Activated CD8-positive, alpha-beta memory T cell treated with anti-CD3 and anti-CD28 coated beads for 4 hours (primary cell): Measurements from ENCODE around the gene RNF150.

Source experiments
- DNase-seq, 2 donors: peaks; one replicate each; pipeline ENCODE4 v3.0.0-alpha.2; 2020; ENCODE audit warnings: low read depth in 2 of 2

Gene RNF150

GRCh38 chr4:140865253-140866217 is 267.7 kb downstream of the RNF150 start:
- no peak for DNase-seq

GRCh38 chr4:140863197-140863596 is 270.1 kb downstream of the RNF150 start:
- DNase-seq: no peak

- DNase-seq: no peak
These were observed 271.2 kb downstream of the RNF150 start for GRCh38 chr4:140862177-140862442.

GRCh38 chr4:140861359-140862176 is 271.7 kb downstream of the RNF150 start:
- peak in 1 of 2 donors; percentile 11 for DNase-seq

GRCh38 chr4:140858897-140859296 is 274.4 kb downstream of the RNF150 start:
- DNase-seq: no peak

GRCh38 chr4:140857111-140857510 is 276.2 kb downstream of the RNF150 start:
- no peak for DNase-seq

- no peak for DNase-seq
These were observed 276.6 kb downstream of the RNF150 start for GRCh38 chr4:140856621-140857062.

- no peak for DNase-seq
These were observed 279.1 kb downstream of the RNF150 start for GRCh38 chr4:140854168-140854567.

GRCh38 chr4:140851804-140852203 is 281.5 kb downstream of the RNF150 start:
- DNase-seq: no peak

GRCh38 chr4:140851032-140851636 is 282.1 kb downstream of the RNF150 start:
- no peak for DNase-seq

GRCh38 chr4:140849526-140849925 is 283.7 kb downstream of the RNF150 start:
- no peak for DNase-seq

- DNase-seq: no peak
These were observed 286.5 kb downstream of the RNF150 start for GRCh38 chr4:140846736-140847135.

- DNase-seq: no peak
These were observed 289.2 kb downstream of the RNF150 start for GRCh38 chr4:140844061-140844460.

- no peak for DNase-seq
These were observed 292.1 kb downstream of the RNF150 start for GRCh38 chr4:140841186-140841585.

GRCh38 chr4:140839888-140840790 is 293.1 kb downstream of the RNF150 start:
- no peak for DNase-seq

- no peak for DNase-seq
These were observed 293.9 kb downstream of the RNF150 start for GRCh38 chr4:140839406-140839805.

GRCh38 chr4:140837736-140838135 is 295.5 kb downstream of the RNF150 start:
- no peak for DNase-seq

- no peak for DNase-seq
These were observed 298.3 kb downstream of the RNF150 start for GRCh38 chr4:140834839-140835495.

GRCh38 chr4:140833280-140833679 is 300.0 kb downstream of the RNF150 start:
- no peak for DNase-seq

- no peak for DNase-seq
These were observed 303.4 kb downstream of the RNF150 start for GRCh38 chr4:140829825-140830224.

- no peak for DNase-seq
These were observed 306.6 kb downstream of the RNF150 start for GRCh38 chr4:140826701-140827027.
